GM12892 (cell line): ENCODE results near the gene FOXJ3.

Experiments used
- POLR2A ChIP-seq: IDR thresholded peaks from 2 replicates; pipeline ENCODE4 v1.6.1; 2011; ENCODE audit warnings: low read depth, low read length, control low read depth
- POLR2AphosphoS5 ChIP-seq: IDR thresholded peaks from 2 replicates; pipeline ENCODE4 v1.6.1; 2011; ENCODE audit warnings: low read depth, low read length, control low read depth
- TAF1 ChIP-seq: IDR thresholded peaks from 2 replicates; pipeline ENCODE4 v1.6.1; 2011; ENCODE audit warnings: low read depth, mild to moderate bottlenecking, control low read depth, low read length, borderline replicate concordance

- TF ChIP-seq POLR2A (no peak), POLR2AphosphoS5 (no peak), TAF1 (no peak)
Measured at GRCh38 chr1:42302034-42302433, 33.0 kb downstream of the FOXJ3 start.
